PC-3 (cell line): ENCODE data around the gene VARS2.

Source experiments
- CTCF ChIP-seq: fragments of 300-600 bp; sonication (generic); conservative IDR thresholded peaks from 2 replicates; pipeline ENCODE4 v1.5.1; 2017; ENCODE audit warnings: antibody characterized with exemption, low read depth, mild to moderate bottlenecking, low read length
- EZH2phosphoT487 ChIP-seq: fragments of 300-600 bp; sonication (generic); IDR thresholded peaks from 2 replicates; pipeline ENCODE4 v1.6.1; 2018; ENCODE audit warnings: mild to moderate bottlenecking, antibody characterized with exemption, low read length, borderline replicate concordance

GRCh38 chr6:30871592-30872183, 42.4 kb upstream of the VARS2 start:
- TF ChIP-seq CTCF: no peak
- TF ChIP-seq EZH2phosphoT487: no peak
